ENCODE measurements around the gene CREBZF.

The CREBZF gene

GRCh38 chr11:85664615-85665481 lies at the start of gene CREBZF:
Gene CREBZF, minus strand, starts transcription at chr11:85665129. Its CDS starts 254 bp downstream, at chr11:85664875.
- DNase-seq (ENCODE audit: low spot score): peak; percentile 93

- no peak for DNase-seq (ENCODE audit: low spot score)
These were observed 48.0 kb upstream of the CREBZF start for GRCh38 chr11:85712953-85713352.

GRCh38 chr11:85710917-85711316 lies 46.0 kb upstream of the CREBZF start:
- no peak for DNase-seq (ENCODE audit: low spot score)

- DNase-seq (ENCODE audit: low spot score): no peak
These were observed 45.2 kb upstream of the CREBZF start for GRCh38 chr11:85709941-85710702.

GRCh38 chr11:85705800-85706199 lies 40.9 kb upstream of the CREBZF start:
- no peak for DNase-seq (ENCODE audit: low spot score)

GRCh38 chr11:85704967-85705366 lies 40.0 kb upstream of the CREBZF start:
- no peak for DNase-seq (ENCODE audit: low spot score)

GRCh38 chr11:85699957-85700741 lies 35.2 kb upstream of the CREBZF start:
- DNase-seq (ENCODE audit: low spot score): no peak

- DNase-seq (ENCODE audit: low spot score): no peak
These were observed 33.3 kb upstream of the CREBZF start for GRCh38 chr11:85698195-85698594.

GRCh38 chr11:85697747-85698146 lies 32.8 kb upstream of the CREBZF start:
- no peak for DNase-seq (ENCODE audit: low spot score)

- DNase-seq (ENCODE audit: low spot score): no peak
These were observed 30.6 kb upstream of the CREBZF start for GRCh38 chr11:85695546-85695945.

- peak; percentile 31 for DNase-seq (ENCODE audit: low spot score)
These were observed 29.6 kb upstream of the CREBZF start for GRCh38 chr11:85694385-85694980.

GRCh38 chr11:85685820-85686459 lies 21.0 kb upstream of the CREBZF start, which contains the start of gene CCDC89:
Gene CCDC89, minus strand, starts transcription at chr11:85686195. Its CDS starts 65 bp downstream, at chr11:85686130.
- peak; percentile 11 for DNase-seq (ENCODE audit: low spot score)

- no peak for DNase-seq (ENCODE audit: low spot score)
These were observed 20.3 kb upstream of the CREBZF start for GRCh38 chr11:85685125-85685819.

GRCh38 chr11:85682330-85683305 lies 17.7 kb upstream of the CREBZF start:
- DNase-seq (ENCODE audit: low spot score): no peak

GRCh38 chr11:85680897-85681296 lies 16.0 kb upstream of the CREBZF start:
- no peak for DNase-seq (ENCODE audit: low spot score)

GRCh38 chr11:85679576-85679975 lies 14.6 kb upstream of the CREBZF start:
- DNase-seq (ENCODE audit: low spot score): no peak

- DNase-seq (ENCODE audit: low spot score): no peak
These were observed 8.5 kb upstream of the CREBZF start for GRCh38 chr11:85673393-85673792.

GRCh38 chr11:85672105-85672902 lies 7.4 kb upstream of the CREBZF start:
- DNase-seq (ENCODE audit: low spot score): no peak
